Lung (tissue), 16 donors: ENCODE results near the gene TECTA. TPM values are rescaled to one million over a fixed set of nuclear protein-coding genes. Genes with fewer than 3 reads are reported as not detected.

Experiments used
- ATAC-seq: fragments of 200-7000 bp; cut with Tn5 transposase; one replicate; pipeline ENCODE4 v1.9.1; 2020; ENCODE audit warnings: moderate number of reproducible peaks; ENCODE audit not compliant: insufficient read depth, low FRiP score
- DNase-seq, 3 donors: peaks; one replicate each; pipeline ENCODE4 v3.0.0-alpha.2; 2013 to 2017
- H3K27ac ChIP-seq, 2 donors: one replicate each; pipeline ENCODE4 v1.5.1; 2013; ENCODE audit warnings: mild to moderate bottlenecking in 2 of 2, moderate library complexity in 2 of 2, control low read depth in 1 of 2, inconsistent platforms in 1 of 2, low read depth in 1 of 2, low read length in 1 of 2
- H3K27me3 ChIP-seq, 3 donors: one replicate each; pipeline ENCODE4 v1.5.1; 2013; ENCODE audit warnings: low read length in 2 of 3; ENCODE audit not compliant: control insufficient read depth in 3 of 3, insufficient read depth in 3 of 3
- H3K36me3 ChIP-seq, 4 donors: one replicate each; pipeline ENCODE4 v1.5.1; 2013; ENCODE audit warnings: low read length in 4 of 4, mild to moderate bottlenecking in 1 of 4, moderate library complexity in 1 of 4; ENCODE audit not compliant: control insufficient read depth in 4 of 4, insufficient read depth in 4 of 4
- H3K4me1 ChIP-seq, 5 donors: one replicate each; pipeline ENCODE4 v1.5.1; 2013; ENCODE audit warnings: low read length in 5 of 5, mild to moderate bottlenecking in 2 of 5, moderate library complexity in 1 of 5; ENCODE audit not compliant: control insufficient read depth in 5 of 5, insufficient read depth in 5 of 5
- H3K4me3 ChIP-seq: one replicate; pipeline ENCODE4 v1.5.1; 2013; ENCODE audit warnings: mild to moderate bottlenecking, control low read depth, moderate library complexity
- H3K9ac ChIP-seq, 2 donors: one replicate each; pipeline ENCODE4 v1.5.1; 2013; ENCODE audit warnings: low read length in 2 of 2, control low read depth in 1 of 2; ENCODE audit not compliant: insufficient read depth in 1 of 2
- H3K9me3 ChIP-seq, 4 donors: one replicate each; pipeline ENCODE4 v1.5.1; 2013; ENCODE audit warnings: low read length in 3 of 4, mild to moderate bottlenecking in 1 of 4, moderate library complexity in 1 of 4; ENCODE audit not compliant: control insufficient read depth in 4 of 4, insufficient read depth in 3 of 4
- WGBS, 2 donors: extraction: QIAGEN DNeasy Blood & Tissue Kit; methylation state at CpG; one replicate each; pipeline ENCODE4 v1.1.7; 2013; 5-methylcytosine and 5-hydroxymethylcytosine counted together
- long read RNA-seq, 5 donors: transcript quantifications; one replicate each; lab custom pipeline, GENCODE V29; 2026
- polyA plus RNA-seq, 2 donors: library from polyadenylated mRNA; stranded (reverse); fragments of 200-250 nt; gene quantifications; one replicate each; pipeline ENCODE4 v1.2.1, GENCODE V29; 2013
- total RNA-seq, 2 donors: library from RNA; depleted of rRNA in 1 of 2; stranded (reverse); fragments of >200 nt in 1 of 2; gene quantifications; one replicate each; pipeline ENCODE4 v1.2.1, GENCODE V29; 2014 to 2021
- TF ChIP-seq, protein P1 (sequence below): IDR thresholded peaks from 2 replicates; pipeline ENCODE4 v1.5.1; 2012; ENCODE audit warnings: mild to moderate bottlenecking; ENCODE audit errors: control extremely low read depth, extremely low read depth
- donor health status: control.
- donor health status: control.
- donor health status: Bipolar disorder and iron deficiency.
- donor health status: healthy.
- donor health status: DM: yes; HTN: yes; CAD: no.

Gene TECTA
- total RNA-seq (1 to 10 TPM; 1.0 to 2.5 TPM), polyA plus RNA-seq (under 1 TPM; 0.35 to 0.63 TPM)
- long read RNA-seq, donor 1: 0 reads
- long read RNA-seq, donor 2: 0 reads
- long read RNA-seq, donor 3: 0 reads
- long read RNA-seq, donor 4: 0 reads
- long read RNA-seq, donor 5: 0 reads

GRCh38 chr11:121100943-121101342 lies at the start of gene TECTA:
TECTA (plus strand) TSS chr11:121101243; CDS start chr11:121102666, 1,423 bp downstream.
- Histone ChIP-seq H3K9me3 (no peaks in the 10 kb centered on the region), H3K4me1 (peaks cover 0 to 28% (median 5%) of the 10 kb centered on the region in 5 donors), H3K27me3 (no peaks in the 10 kb centered on the region), H3K4me3 (no peak within 1 kb of the TSS), H3K9ac (no peak within 1 kb of the TSS), H3K36me3 (no peaks in the 10 kb centered on the region), H3K27ac (no peak within 1 kb of the TSS)
- DNase-seq: no peak
- TF ChIP-seq, protein P1, sequence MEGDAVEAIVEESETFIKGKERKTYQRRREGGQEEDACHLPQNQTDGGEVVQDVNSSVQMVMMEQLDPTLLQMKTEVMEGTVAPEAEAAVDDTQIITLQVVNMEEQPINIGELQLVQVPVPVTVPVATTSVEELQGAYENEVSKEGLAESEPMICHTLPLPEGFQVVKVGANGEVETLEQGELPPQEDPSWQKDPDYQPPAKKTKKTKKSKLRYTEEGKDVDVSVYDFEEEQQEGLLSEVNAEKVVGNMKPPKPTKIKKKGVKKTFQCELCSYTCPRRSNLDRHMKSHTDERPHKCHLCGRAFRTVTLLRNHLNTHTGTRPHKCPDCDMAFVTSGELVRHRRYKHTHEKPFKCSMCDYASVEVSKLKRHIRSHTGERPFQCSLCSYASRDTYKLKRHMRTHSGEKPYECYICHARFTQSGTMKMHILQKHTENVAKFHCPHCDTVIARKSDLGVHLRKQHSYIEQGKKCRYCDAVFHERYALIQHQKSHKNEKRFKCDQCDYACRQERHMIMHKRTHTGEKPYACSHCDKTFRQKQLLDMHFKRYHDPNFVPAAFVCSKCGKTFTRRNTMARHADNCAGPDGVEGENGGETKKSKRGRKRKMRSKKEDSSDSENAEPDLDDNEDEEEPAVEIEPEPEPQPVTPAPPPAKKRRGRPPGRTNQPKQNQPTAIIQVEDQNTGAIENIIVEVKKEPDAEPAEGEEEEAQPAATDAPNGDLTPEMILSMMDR: no peak
- ATAC-seq: no peak
- WGBS, 2 donors: 95 to 97% methylated on average over 2 of the region's 2 CpGs

GRCh38 chr11:121053244-121053643 lies 47.8 kb upstream of the TECTA start:
- H3K27me3 ChIP-seq: no peaks in the 10 kb centered on the region
- peaks cover 0 to 37% (median 18%) of the 10 kb centered on the region in 4 donors for H3K36me3 ChIP-seq
- H3K4me1 ChIP-seq: no peaks in the 10 kb centered on the region
- no peaks in the 10 kb centered on the region for H3K9me3 ChIP-seq
- H3K9ac ChIP-seq: no peak overlapping the region
- H3K27ac ChIP-seq: no peak overlapping the region
- no peak overlapping the region for H3K4me3 ChIP-seq
- peak in 1 of 3 donors; percentile 39 for DNase-seq
- TF ChIP-seq, protein P1: no peak
- no peak for ATAC-seq
- WGBS, 2 donors: 79 to 86% methylated on average over 4 of the region's 4 CpGs

- Histone ChIP-seq H3K9me3 (no peaks in the 10 kb centered on the region), H3K36me3 (peaks cover 0 to 40% (median 18%) of the 10 kb centered on the region in 4 donors), H3K4me3 (no peak overlapping the region), H3K27me3 (no peaks in the 10 kb centered on the region), H3K4me1 (no peaks in the 10 kb centered on the region), H3K9ac (no peak overlapping the region), H3K27ac (no peak overlapping the region)
- TF ChIP-seq, protein P1: no peak
- 92 to 95% methylated on average over 2 of the region's 2 CpGs for WGBS, 2 donors
- ATAC-seq (no peak), DNase-seq (no peak)
Observed at GRCh38 chr11:121054266-121054665, 46.8 kb upstream of the TECTA start.

DNA sequence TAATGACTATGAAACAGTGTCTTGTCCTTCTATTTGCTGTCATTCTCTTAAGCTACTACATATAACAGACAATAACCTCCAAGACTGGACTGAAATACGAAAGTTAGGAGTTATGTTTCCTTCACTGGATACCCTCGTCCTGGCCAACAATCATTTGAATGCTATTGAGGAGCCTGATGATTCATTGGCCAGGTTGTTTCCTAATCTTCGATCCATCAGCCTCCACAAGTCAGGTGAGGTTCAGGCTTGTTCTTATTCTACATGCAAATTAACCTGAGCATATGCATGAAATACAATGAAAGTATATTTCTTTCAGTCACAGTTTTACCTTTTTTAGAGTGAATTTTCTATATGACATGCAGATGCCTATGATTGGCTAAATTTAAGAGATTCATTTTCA lies 46.0 kb upstream of the TECTA start:
- Histone ChIP-seq H3K27me3 (no peaks in the 10 kb centered on the region), H3K9ac (no peak overlapping the region), H3K27ac (no peak overlapping the region), H3K4me3 (no peak overlapping the region), H3K4me1 (no peaks in the 10 kb centered on the region), H3K36me3 (peaks cover 0 to 42% (median 18%) of the 10 kb centered on the region in 4 donors), H3K9me3 (no peaks in the 10 kb centered on the region)
- 91 to 96% methylated on average over 3 of the region's 3 CpGs for WGBS, 2 donors
- ATAC-seq (no peak), DNase-seq (no peak)
- TF ChIP-seq, protein P1: no peak
